OCI-LY1 (cell line): Measurements from ENCODE around the gene ERGIC1.

Experiments used
- H2AFZ ChIP-seq: fragments of 200-600 bp; sonication (generic), shearing (Covaris generic); 2 replicates; pipeline ENCODE4 v1.6.0; 2014; ENCODE audit warnings: antibody characterized with exemption, mild to moderate bottlenecking, low read length
- H3F3A ChIP-seq: fragments of 200-600 bp; sonication (generic), shearing (Covaris generic); 2 replicates; pipeline ENCODE4 v1.6.0; 2014; ENCODE audit warnings: mild to moderate bottlenecking, antibody characterized with exemption, low read length, moderate library complexity; ENCODE audit not compliant: insufficient read depth
- H3K27ac ChIP-seq: fragments of 200-600 bp; sonication (generic); 2 replicates; pipeline ENCODE4 v1.5.1; 2014; ENCODE audit warnings: low read length, mixed run types, mild to moderate bottlenecking, low read depth; ENCODE audit not compliant: poor library complexity, severe bottlenecking
- H3K27me3 ChIP-seq: fragments of 200-600 bp; sonication (generic); 2 replicates; pipeline ENCODE4 v1.6.0; 2014; ENCODE audit warnings: antibody characterized with exemption, mild to moderate bottlenecking, low read length, moderate library complexity; ENCODE audit not compliant: insufficient read depth
- H3K36me3 ChIP-seq: fragments of 200-600 bp; sonication (generic); 2 replicates; pipeline ENCODE4 v1.6.1; 2014; ENCODE audit warnings: mild to moderate bottlenecking, antibody characterized with exemption, low read length, moderate library complexity, mixed read lengths; ENCODE audit not compliant: insufficient read depth
- H3K4me1 ChIP-seq: fragments of 200-600 bp; sonication (generic); 2 replicates; pipeline ENCODE4 v1.5.1; 2014; ENCODE audit warnings: mild to moderate bottlenecking, low read length, moderate library complexity; ENCODE audit not compliant: insufficient read depth, severe bottlenecking
- H3K4me2 ChIP-seq: fragments of 200-600 bp; sonication (generic), shearing (Covaris generic); 2 replicates; pipeline ENCODE4 v1.6.1; 2014; ENCODE audit warnings: low read length
- H3K4me3 ChIP-seq: fragments of 200-600 bp; sonication (generic); 2 replicates; pipeline ENCODE4 v1.5.1; 2014; ENCODE audit warnings: low read length, low read depth, mild to moderate bottlenecking, mixed read lengths; ENCODE audit not compliant: poor library complexity, severe bottlenecking
- H3K79me2 ChIP-seq: fragments of 200-600 bp; shearing (Covaris generic); 2 replicates; pipeline ENCODE4 v1.6.1; 2016; ENCODE audit warnings: mixed run types, low read length, mixed read lengths; ENCODE audit not compliant: insufficient read depth
- H3K9ac ChIP-seq: fragments of 200-600 bp; sonication (generic), shearing (Covaris generic); 2 replicates; pipeline ENCODE4 v1.6.1; 2014; ENCODE audit warnings: mild to moderate bottlenecking, low read length, mixed read lengths
- H3K9me2 ChIP-seq: fragments of 200-600 bp; sonication (generic), shearing (Covaris generic); 2 replicates; pipeline ENCODE4 v1.6.1; 2014; ENCODE audit warnings: low read depth, mild to moderate bottlenecking, low read length, mixed read lengths
- H3K9me3 ChIP-seq: fragments of 200-600 bp; shearing (Covaris generic); 2 replicates; pipeline ENCODE4 v1.6.1; 2014; ENCODE audit warnings: low read length, mixed read lengths
- H4K20me1 ChIP-seq: fragments of 200-600 bp; sonication (generic), shearing (Covaris generic); 2 replicates; pipeline ENCODE4 v1.6.0; 2016; ENCODE audit warnings: mild to moderate bottlenecking, low read length; ENCODE audit not compliant: insufficient read depth
- CTCF ChIP-seq: fragments of 200-600 bp; sonication (generic), shearing (Covaris generic); IDR thresholded peaks from 2 replicates; pipeline ENCODE4 v1.5.1; 2017; ENCODE audit warnings: mild to moderate bottlenecking, antibody characterized with exemption, low read length, moderate library complexity, mixed read lengths
- EZH2 ChIP-seq: fragments of 200-600 bp; sonication (generic), shearing (Covaris generic); IDR thresholded peaks from 2 replicates; pipeline ENCODE4 v1.8.0; 2017; ENCODE audit warnings: borderline replicate concordance, mixed run types, mild to moderate bottlenecking, antibody characterized with exemption, low read length, moderate library complexity, mixed read lengths

Gene ERGIC1

GRCh38 chr5:172975289-172975688 is 141.2 kb downstream of the ERGIC1 start:
- Histone ChIP-seq H3K4me2 (no peak overlapping the region), H3K9me2 (no peaks in the 10 kb centered on the region), H4K20me1 (no peaks in the 10 kb centered on the region), H3K4me3 (no peak overlapping the region), H3K27me3 (no peaks in the 10 kb centered on the region), H3K9ac (no peak overlapping the region), H3K9me3 (no peaks in the 10 kb centered on the region), H3F3A (no peaks in the 10 kb centered on the region), H3K36me3 (0 out of 2 replicates have a peak, but pooled peaks cover under 1% of the 10 kb centered on the region), H3K4me1 (no peaks in the 10 kb centered on the region), H3K27ac (no peak overlapping the region), H2AFZ (no peak overlapping the region), H3K79me2 (no peaks in the 10 kb centered on the region)
- TF ChIP-seq EZH2, result no peak
- TF ChIP-seq CTCF, result no peak

GRCh38 chr5:172979778-172980177 is 145.7 kb downstream of the ERGIC1 start:
- Histone ChIP-seq H3K9me2 (no peaks in the 10 kb centered on the region), H3K9ac (no peak overlapping the region), H3K27ac (no peak overlapping the region), H3K9me3 (no peaks in the 10 kb centered on the region), H2AFZ (no peak overlapping the region), H3K36me3 (no peaks in the 10 kb centered on the region), H3F3A (no peaks in the 10 kb centered on the region), H3K27me3 (no peaks in the 10 kb centered on the region), H3K79me2 (peaks cover 8% of the 10 kb centered on the region), H4K20me1 (no peaks in the 10 kb centered on the region), H3K4me2 (no peak overlapping the region), H3K4me1 (peaks cover 4% of the 10 kb centered on the region), H3K4me3 (no peak overlapping the region)
- TF ChIP-seq EZH2 (no peak), CTCF (no peak)

- H3K79me2 ChIP-seq, result peaks cover 28% of the 10 kb centered on the region
- no peaks in the 10 kb centered on the region for H3K9me2 ChIP-seq
- no peak overlapping the region for H3K4me2 ChIP-seq
- peaks cover 16% of the 10 kb centered on the region for H3K4me1 ChIP-seq
- TF ChIP-seq CTCF (no peak), EZH2 (no peak)
- no peaks in the 10 kb centered on the region for H3F3A ChIP-seq
- H4K20me1 ChIP-seq, result no peaks in the 10 kb centered on the region
- H2AFZ ChIP-seq, result no peak overlapping the region
- H3K9ac ChIP-seq, result no peak overlapping the region
- H3K4me3 ChIP-seq, result no peak overlapping the region
- no peak overlapping the region for H3K27ac ChIP-seq
- peaks cover 17% of the 10 kb centered on the region for H3K36me3 ChIP-seq
- H3K27me3 ChIP-seq, result no peaks in the 10 kb centered on the region
- no peaks in the 10 kb centered on the region for H3K9me3 ChIP-seq
Measured at GRCh38 chr5:172981931-172982330, 147.9 kb downstream of the ERGIC1 start.
